Fibroblast of skin of left biceps (primary cell): ENCODE measurements around the gene AGAP1.

ENCODE experiments used
- DNase-seq, 2 experiments: peaks; one replicate each; pipeline ENCODE4 v3.0.0-alpha.2; 2013; ENCODE audit warnings: low read depth in 2 of 2

Gene AGAP1

DNA sequence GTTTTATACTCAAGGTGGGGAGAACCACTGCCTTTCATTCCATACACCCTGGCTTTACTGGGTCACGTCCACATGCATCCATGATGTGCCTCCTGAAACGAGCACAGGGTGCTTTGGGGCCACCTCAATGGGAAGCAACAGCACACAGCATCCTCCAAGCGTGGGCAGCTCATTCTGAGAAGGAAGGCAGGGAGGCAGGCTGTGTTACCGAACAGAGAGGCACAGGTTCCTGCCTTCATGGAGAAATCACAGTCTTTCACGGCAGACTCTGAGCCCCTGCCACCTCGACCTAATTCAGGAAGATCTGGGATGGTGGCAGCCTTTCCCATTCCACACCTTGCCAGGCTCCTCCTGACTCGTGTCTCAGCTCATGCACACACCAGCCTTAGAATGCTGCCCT, 544.3 kb downstream of the AGAP1 start:
- no peak for DNase-seq

DNA sequence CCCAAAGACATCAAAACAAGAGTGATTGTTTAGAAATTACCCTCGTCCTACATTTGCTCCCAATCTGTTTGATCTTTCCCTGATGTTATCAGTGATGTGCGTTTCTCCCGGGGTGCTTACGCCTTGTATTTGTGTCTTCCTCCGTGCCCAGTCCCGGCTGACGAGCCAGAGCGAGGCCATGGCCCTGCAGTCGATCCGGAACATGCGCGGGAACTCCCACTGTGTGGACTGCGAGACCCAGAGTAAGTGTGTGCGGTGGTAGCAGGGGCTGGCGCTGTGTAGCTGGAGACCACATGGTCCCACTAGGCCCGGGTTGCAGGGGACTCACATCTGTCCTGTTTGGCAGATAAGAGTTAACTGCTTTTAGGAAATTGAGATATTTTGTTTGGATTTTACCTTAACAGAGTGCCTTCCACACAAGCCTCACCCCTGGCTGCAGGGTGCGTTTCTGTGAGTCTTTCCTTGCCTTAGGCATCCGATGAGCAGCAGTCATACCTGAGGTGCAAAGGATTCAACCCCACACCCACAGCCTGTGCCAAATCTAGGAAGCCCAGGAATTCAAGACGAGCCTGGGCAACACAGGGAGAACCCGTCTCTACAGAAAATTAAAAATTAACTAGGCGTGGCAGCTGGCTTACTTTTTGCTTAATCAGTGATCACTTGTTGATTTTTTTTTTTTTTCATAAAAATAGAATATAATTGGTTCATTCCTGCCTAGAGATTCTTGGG, 546.9 kb downstream of the AGAP1 start:
- DNase-seq: no peak

DNA sequence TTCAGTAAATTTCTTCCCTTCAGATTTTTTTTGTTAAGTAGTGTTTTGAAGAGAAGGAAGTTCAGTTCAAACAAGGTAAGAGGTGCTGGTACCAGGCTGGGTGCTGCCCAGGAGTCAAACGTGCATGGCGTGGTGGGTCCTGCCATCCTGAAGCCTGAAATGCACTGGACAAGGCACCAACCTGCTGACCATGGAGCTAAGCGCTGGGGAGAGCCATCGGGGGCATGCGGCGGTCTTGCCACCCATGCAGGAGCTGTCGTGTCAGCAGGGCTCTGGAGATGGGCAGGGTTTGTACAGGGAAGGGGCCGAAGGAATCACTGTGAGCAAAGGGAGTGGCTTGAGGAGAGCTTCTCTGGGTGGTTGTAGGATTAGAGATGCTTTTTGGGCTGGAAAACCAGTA, 547.8 kb downstream of the AGAP1 start:
- DNase-seq: no peak

DNA sequence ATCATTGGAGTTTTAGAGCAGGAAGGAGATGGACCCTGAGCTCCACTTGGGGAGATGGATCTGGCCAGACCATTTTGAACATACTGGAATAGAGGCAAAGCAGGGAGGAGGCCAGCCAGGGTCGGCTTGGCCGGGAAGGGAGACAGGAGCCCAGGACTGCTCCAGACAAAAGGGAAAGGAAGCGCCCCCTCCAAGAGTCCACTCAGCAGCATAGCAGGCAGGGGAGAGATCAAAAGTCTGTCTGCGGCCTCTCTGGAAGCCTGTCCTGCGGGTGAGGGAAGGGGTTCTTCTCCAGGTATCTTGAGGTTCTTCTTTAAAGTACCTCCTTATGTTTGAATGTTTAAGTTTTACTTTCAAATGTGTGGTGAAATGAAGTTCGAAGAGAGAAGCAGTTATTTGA, 548.2 kb downstream of the AGAP1 start:
- no peak for DNase-seq

DNA sequence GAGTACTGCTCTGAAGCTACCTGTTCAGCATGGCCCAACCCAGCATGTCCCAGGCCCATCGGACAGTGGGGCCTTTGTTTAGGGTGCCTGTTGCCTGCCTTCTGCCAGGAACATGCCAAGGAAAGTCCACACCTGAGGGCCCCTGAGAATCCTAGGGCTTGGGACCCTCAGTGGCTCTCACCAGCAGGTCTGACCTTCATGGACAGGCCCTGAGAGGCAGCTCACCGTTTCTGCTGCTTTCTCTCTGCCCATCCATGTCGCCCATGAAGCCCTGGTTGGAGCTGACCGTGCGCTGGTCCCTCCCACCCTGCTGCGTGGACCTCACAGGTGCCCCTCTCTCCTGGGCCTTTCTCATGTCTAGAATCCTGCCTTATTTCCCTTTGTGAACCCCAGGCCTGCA, 550.3 kb downstream of the AGAP1 start:
- no peak for DNase-seq

DNA sequence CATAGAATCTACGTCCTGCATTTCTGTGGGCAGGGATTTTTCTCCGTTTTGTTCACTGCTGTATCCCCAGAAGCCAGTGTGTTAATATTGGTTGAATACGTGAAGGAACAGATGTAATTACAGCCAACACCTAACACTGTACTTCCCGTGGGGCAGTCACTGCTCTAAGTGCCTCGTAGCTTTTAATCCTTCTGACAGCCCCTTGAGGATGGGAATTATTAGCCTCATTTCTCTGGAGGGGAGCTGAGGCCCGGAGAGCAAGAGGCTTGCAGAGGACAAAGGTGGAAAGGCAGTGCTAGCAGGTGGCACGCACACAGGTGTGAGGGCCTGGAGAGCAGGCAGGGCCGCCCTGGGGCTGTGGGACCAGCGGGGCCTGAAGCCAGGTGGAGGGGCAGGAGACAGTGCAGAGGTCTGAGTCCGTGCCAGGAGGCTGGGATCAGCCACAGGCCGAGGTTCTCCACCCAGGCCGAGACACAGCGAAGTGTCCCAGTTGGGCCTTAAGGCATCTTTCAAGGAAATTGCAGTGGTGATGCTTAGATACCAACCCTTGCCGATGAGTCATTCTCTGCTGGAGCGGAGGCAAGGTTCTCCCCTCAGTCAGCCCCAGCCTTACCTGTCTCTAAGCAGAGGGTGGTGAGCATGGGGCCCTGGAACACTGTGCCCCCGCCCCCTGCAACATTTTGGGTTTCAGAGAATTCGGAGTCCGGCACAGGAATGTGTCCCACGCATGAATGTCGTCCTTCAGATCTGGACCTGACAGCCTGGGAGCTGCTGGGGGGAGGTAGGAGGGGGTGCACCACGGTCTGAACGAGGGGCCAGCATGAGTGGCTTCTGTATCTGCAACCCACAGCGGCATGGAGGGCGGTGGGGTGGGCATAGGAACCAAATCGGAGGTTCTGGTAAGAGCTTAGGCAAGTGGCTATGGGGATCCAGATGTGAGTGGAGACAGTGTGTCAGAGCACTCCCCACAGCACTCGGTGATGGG, 551.7 kb downstream of the AGAP1 start:
- DNase-seq: no peak

DNA sequence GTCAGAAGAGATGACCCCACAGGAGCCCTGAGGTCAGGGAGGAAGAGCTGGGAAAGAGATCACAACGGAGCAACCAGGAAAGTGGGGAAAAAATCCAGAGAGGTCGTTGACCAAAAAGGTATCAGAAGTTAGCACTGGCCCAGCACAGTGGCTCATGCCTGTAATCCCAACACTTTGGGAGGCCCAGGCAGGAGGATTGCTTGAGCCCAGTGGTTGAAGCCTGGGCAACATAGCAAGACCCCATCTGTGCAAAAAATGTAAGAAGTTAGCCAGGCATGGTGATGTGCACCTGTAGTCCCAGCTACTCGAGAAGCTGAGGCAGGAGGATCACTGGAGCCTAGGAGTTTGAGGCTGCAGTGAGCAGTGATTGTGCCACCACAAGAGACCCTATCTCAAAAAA, 552.9 kb downstream of the AGAP1 start:
- no peak for DNase-seq

DNA sequence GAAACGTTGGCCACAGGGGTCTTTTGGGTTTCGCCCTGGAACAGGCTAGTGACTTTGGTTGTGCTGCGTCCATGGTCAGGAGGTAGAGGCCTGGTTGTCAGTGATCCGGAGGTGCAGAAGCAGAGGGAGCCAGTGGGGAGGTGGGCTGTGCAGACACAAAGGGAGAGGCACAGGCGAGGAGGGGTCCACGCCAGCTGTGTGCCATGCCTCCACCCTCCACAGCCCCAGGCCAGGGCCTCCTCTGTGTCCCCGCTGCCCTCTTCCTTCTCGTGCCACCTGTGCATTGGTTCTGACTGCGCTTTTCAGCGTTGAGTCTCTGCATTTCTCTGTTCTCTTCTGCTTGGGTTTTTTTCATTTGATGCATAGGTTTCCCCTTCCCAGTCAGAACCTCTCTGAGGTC, 553.3 kb downstream of the AGAP1 start:
- no peak for DNase-seq

DNA sequence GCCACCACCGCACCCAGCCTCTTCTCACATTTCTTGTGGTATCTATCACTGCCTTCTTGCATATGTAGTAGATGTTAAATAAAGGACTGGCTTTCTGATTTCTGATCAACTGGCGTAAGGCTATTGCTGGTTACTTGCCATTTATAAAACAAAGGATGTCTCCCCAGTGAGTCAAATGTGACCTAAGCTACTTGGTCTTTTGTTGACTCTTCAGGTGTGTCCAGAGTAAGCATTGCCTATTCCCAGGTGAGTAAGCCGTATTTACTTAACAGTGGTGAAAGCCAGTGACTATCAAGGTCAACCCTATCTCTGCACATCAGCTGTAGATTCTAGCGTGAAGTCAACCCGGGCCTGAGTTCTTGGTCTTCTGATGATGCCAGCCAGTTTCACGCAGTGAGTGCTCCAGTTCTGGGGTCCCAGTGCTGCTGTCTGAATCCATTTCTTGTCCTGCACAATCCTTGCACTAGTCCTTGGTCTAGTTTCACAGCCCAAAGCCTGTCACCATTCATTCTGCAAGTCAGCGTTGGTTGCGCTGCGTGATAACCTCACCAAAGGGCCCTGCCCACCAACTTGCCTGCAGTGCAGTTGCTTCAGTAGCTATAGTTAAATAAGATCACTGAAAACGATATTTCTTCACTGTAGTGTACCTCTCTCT, 554.2 kb downstream of the AGAP1 start:
- no peak for DNase-seq

DNA sequence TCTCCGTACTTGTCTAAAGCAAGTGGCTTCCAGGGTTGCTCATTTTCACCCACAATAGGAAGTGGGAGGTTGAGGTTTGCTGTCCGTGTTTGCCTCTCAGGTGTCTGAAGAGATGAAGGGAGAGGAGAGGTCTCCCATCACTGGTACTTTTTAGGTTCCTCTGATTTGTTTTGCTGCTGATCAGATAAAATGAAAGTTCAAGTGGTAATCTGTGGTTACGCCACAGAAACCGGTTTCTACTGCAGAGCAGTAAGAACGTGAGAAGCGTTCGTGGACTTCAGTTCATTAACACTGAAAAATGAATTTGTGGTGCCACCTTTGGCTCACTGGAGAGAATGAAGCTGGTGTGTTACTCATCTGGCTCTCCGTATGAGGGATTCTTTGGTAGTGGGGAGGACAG, 556.1 kb downstream of the AGAP1 start:
- no peak for DNase-seq

DNA sequence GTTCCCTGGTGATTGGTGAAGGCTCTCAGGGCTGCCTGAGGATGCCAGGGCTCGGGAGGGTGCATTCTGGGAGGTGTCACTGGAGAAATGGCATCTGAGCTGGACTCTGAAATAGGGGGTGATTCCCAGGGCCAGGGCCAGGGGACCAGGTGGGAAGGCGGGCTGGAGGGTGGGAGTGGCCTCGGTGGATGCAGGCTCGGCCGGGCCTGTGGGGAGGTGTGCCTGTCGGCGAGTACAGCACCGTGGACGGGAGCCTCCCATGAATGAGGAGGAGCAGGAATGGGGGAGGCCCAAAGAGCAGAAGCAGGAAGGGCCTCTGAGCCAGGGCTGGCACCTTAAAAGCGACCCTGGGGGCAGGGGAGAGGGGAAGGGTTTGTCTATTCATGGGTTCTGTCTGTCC, 557.5 kb downstream of the AGAP1 start:
- DNase-seq: no peak

DNA sequence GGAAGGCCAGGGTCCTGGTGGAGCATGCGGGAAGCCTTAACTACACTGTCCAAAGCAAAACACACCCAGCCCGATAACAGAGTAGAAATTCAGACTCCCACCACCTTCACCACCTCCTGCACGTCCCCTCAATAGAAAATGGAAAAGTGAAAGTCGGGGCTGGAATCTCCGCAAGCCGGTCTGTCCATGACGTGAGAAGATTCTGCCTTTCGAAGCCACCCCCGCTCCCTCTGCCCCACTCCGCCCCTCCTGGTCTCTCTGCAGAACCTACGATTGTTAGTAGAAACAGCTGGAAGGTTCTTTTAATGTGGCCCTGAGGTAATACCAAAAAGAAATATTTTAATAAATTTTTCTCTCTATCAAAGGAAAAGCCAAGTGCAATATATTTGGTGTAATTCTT, 558.0 kb downstream of the AGAP1 start:
- DNase-seq: no peak

DNA sequence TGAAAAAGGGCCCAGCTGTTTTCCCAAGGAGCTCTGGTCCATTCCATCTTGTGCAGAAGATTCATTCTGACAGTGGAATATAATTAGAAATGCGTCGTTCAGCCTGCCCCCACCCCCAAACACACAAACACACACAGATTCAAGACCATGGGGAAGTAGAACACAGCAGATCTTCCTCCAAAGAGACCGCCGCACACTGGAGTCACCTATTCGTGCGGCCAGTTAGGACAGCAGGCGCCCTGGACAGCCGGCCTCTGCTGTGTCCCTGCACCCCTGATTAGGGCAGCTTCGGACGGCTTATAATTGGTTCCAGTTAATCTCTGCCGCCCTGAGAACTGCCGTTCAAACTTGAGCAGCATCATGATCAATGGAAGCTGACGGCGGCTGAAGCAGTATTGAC, 558.4 kb downstream of the AGAP1 start:
- DNase-seq: no peak

DNA sequence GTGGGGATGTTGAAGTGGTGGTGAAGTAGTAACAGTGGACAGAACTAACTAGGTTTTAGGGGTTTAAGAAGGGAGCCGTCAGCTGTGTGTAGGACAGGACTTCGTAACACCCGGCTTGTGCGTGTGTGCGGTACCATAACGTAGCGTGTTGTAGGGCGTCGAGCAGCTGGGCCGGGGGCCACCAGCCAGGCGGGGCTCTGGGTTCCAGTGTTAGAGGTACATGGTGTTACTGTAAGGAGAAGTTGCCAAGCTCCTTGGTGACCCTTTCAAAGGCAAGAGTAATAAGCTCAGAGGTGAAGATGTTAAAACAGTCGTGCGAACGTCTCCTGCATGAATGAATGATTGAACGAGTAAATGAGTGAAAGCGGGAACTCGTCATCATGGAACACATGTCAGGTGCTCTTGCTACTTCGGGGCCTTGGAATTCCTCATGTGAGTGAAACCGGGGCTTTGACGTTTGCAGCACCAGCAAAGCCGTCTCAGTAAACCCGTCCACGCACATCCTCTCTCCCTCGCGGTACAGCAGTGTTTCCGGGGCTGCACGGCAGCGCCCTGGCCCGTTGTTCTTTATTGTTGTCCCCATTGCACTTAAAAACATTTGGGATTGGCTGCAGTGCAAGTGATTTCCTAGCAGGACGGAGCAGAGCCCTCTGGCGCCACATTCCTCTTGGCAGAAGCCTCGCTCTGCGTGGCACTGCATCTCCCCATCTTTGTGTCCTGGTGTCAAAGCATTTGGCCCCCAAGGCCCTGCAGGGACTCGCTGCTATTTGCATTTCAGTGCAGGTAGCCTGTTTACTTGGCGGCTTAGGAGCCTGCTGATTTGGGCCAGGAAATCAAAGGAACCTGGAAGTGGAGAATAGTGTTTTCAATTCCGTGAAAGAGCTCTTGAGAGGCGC, 559.3 kb downstream of the AGAP1 start:
- no peak for DNase-seq

DNA sequence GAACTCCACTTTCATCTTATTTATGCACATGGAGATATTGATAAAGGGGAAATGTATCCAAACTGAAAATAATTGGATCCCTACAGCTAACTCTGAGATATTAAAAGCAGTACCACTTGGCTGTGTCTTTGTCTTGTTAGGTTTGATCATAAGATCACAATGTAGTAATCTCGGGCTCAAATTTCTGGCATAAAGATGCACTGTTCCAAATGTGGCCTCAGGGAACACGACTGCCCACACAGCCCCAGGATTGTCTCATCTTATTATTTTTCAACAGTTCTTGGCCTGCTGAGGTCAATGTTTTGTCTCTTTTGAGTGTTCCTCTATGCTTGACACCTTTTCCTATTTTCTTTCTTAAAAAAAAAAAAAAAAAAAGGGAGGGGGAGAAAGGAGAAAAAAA, 560.3 kb downstream of the AGAP1 start:
- DNase-seq: no peak

DNA sequence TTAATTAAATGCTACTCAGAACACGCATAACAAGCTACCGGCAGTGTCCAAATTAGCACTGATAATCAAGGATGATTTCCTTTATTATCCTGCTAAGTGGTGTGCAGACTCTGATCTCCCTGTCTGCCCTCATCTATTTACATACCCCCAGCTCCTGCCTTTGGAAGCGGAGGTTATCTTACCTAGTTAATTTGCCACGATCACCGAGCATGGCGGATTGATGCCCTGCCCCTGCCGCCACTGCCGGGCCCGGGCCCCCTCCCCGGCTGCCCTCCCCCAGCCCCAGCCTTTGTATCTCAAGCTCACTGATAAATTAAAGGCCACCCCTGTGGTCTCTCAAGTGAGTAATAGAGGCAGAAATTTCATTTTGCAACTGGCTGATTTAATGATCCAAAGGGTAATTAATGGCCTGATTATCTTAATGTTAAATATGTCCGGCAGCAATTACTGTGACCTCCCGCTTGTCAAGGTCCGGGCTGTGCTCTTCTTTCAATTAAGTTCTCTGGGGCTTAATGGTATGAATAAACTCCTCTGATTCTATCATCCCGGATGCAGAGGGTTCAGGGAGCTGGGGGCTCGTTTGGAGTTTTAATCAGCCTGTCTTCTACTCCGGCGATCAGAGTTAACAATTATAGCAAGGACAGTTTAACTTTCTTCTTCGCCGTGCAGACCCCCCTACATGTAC, 560.9 kb downstream of the AGAP1 start:
- no peak for DNase-seq

DNA sequence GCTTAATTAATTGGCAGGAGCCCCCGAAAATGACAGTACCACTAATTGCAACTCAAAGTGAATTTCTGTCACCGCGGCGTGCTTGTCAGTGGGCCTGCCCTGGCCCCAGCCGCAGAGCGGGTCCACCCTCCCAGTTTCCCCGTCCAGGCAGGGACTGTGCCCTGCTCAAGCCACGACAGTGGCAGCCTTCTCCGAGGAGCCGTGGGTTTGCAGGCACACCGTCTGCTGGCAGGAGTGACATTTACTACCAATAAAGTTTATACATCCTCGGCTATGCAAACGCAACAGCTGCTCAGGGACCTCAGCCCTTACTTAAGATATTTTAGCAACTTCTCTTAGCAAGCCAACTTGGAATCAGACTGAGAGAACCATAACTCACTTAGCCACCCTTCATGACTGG, 561.6 kb downstream of the AGAP1 start:
- DNase-seq: no peak

DNA sequence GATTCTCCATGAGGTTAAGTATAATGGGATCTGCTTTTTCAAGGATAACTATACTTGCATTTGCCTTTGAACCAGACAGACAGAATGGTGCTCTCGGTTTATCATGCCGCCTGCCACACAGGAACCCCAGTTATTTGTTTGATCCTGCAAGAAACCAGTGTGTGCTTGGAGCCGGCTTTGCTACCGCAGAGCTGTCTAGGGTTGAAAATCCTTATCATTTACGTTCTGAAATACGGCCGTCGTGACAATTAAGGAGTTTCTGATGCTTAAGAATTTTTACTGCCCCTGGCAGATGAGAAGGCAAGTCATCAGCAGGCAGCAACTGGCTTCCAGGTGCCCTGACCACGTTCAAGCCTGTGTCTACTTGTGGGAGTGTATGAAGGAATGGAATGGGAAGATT, 562.3 kb downstream of the AGAP1 start:
- no peak for DNase-seq

DNA sequence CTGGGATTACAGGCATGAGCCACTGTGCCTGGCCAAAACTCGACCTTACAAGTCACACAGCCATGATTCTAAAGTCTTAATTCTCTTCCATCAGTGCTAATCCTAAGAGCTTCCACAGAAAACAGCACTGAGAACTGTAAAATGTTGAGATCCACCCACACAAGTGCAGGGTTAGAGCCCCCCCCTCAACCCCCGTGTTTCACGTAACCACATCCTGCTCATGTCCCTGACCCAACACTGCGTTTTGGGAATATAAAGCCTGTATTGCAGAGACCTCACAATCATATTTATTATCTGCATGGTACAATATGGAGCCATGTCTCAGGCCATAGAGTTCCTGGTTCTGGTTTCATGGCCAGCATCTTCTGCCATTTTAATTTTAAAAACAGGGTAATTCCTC, 563.5 kb downstream of the AGAP1 start:
- no peak for DNase-seq

DNA sequence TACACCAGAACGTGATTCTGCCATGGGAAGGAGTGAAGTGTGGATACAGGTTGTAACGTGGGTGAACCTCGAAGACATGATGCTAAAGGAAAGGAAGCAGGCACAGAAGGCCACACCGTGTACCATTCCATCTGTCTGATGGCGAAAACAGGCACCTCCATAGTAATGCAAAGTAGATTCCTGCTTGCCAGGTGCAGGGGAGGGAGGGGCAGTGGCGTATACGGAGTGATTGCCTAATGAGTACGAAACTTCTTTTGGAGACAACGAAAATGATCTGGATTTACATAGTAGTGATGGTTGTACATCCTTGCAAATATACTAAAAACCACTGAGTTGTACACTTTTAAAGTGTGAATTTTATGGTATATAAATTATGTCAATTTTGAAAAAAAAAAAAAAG, 567.7 kb downstream of the AGAP1 start:
- no peak for DNase-seq

DNA sequence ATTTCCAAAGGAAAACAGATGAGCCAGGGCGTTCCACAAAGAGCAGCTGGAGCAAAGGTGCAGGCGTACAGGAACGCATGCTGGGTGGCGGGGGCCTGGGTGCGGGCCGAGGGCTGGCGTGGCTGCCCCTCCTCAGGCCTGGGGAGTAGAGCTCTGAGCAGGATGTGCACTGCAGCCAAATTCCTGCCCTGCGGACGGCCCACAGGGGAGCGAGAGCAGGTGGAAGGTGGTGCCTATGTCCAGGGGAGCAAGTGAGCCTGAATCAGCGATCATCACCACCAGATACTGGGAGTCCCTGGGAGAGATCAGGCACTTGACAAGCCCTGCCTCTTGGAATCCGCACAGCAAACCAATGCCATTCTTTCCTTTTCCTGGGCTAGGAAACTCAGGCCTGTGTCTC, 568.1 kb downstream of the AGAP1 start:
- no peak for DNase-seq
